Right ventricle myocardium inferior (tissue), 1 donor: ENCODE results near the gene SPRN. TPM values are rescaled to one million over a fixed set of nuclear protein-coding genes. Genes with fewer than 3 reads are reported as not detected.
"Not testable (repeated sequence)": the region's sequence is repeated elsewhere in the genome, so short reads cannot be mapped to it uniquely, and the experiment has no call there.

Experiments
- ATAC-seq: fragments of 200-7000 bp; cut with Tn5 transposase; one replicate; pipeline ENCODE4 v1.9.1; 2020; ENCODE audit warnings: mild to moderate bottlenecking, moderate library complexity
- DNase-seq: peaks from one replicate; pipeline ENCODE4 v3.0.0; 2021; ENCODE audit errors: missing footprints
- intact Hi-C: fragments of 100-400 bp; cut with DNase I; formaldehyde crosslinking; loops from one replicate; pipeline ENCODE4 v1.11.0; 2022
- long read RNA-seq: library from polyadenylated mRNA; unstranded; transcript quantifications from one replicate; pipeline ENCODE4 v2.0.0, GENCODE V29; 2021
- total RNA-seq: library from RNA; stranded (reverse); fragmentation: NEBNext Ultra II Directional; extraction: Animal tissue kit (Norgen Biotek cat#: 25700); gene quantifications from one replicate; pipeline ENCODE4 v1.2.1, GENCODE V29; 2021
- donor health status: DM: no; HTN: yes; CAD: no; lungs with severe emphysema.

SPRN gene, protein sequence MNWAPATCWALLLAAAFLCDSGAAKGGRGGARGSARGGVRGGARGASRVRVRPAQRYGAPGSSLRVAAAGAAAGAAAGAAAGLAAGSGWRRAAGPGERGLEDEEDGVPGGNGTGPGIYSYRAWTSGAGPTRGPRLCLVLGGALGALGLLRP
- total RNA-seq = not detected
- long read RNA-seq = 0 reads

- intact Hi-C loops, DNase-seq, ATAC-seq: not testable (repeated sequence)
Measured at GRCh38 chr10:133424601-133425000, at the start of gene SPRN. Gene SPRN, minus strand, starts transcription at chr10:133424625. Its CDS starts 944 bp downstream, at chr10:133423681.

- intact Hi-C loops = no loop called here
- no peak for DNase-seq
- no peak for ATAC-seq
Measured at GRCh38 chr10:133474027-133474426, 49.6 kb upstream of the SPRN start.

DNA sequence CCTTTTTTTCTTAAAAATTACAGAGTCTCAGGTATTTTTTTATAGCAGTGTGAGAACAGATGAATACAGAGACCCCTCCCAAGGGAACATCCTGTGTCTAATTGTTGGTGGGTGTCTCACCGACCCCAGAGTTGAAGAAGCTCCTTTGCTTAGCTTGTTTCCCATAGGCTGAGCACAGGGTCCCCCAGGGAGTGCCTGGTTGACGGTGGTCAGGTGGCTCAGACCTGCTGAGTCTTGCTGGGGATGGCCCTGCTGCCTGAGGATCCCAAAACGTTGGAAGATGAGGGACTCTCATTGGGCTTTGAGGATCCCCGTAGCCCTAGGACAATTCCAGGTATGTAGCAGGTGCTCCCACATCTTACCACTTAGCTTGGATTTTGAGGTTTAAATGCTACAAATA lies 48.8 kb upstream of the SPRN start:
- intact Hi-C loops = no loop called here
- ATAC-seq = no peak
- no peak for DNase-seq

GRCh38 chr10:133471300-133472109 lies 47.1 kb upstream of the SPRN start:
- intact Hi-C loops = no loop called here
- ATAC-seq (no peak), DNase-seq (no peak)

DNA sequence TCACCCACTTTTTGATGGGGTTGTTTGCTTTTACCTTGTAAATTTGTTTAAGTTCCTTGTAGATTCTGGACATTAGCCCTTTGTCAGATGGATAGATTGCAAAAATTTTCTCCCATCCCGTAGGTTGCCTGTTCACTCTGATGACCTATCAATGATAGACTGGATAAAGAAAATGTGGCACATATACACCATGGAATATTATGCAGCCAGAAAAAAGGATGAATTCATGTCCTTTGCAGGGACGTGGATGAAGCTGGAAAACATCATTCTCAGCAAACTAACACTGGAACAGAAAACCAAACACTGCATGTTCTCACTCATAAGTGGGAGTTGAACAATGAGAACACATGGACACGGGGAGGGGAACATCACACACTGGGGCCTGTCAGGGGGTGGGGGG lies 44.8 kb upstream of the SPRN start:
- ATAC-seq, DNase-seq, intact Hi-C loops: not testable (repeated sequence)

- no peak for DNase-seq
- no peak for ATAC-seq
- intact Hi-C loops = no loop called here
Measured at GRCh38 chr10:133467286-133467911, 43.0 kb upstream of the SPRN start.

DNA sequence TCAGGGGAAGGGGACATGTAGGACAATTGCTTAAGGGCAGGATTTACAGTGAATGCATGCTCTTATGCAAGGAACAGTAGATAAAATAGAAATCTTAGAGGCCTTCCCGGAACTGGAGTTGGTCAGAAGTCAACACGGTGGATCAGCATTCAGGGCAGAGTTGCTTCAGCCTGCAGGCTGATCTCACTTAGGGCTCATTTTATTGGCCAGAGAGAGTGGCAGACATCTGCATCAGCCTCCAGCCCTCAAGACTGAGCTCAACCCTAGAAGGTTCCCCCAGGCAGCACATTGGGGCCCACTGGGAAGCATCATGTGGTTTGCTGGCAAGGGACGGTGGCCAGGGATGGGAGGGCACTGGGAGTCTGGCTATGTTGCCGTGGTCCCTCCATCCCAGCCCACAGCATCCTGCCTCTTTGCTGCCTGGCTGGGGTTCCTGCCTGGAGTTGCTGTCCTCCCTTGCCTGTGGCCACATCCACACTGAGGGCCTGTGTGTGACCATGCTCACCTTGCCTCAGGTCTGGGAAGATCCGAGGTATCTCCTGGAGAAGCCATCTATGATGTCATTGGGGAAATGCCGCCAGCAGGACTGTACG lies 42.4 kb upstream of the SPRN start:
- DNase-seq (no peak), ATAC-seq (no peak)
- intact Hi-C loops = no loop called here

- intact Hi-C loops = no loop called here
- ATAC-seq (no peak), DNase-seq (peak; percentile 21)
Measured at GRCh38 chr10:133465950-133466474, 41.6 kb upstream of the SPRN start.

GRCh38 chr10:133465191-133465949 lies 40.9 kb upstream of the SPRN start:
- DNase-seq = no peak
- no peak for ATAC-seq
- intact Hi-C loops = no loop called here

- ATAC-seq (no peak), DNase-seq (peak; percentile 56)
- intact Hi-C loops = no loop called here
Measured at GRCh38 chr10:133464582-133465031, 40.2 kb upstream of the SPRN start.

DNA sequence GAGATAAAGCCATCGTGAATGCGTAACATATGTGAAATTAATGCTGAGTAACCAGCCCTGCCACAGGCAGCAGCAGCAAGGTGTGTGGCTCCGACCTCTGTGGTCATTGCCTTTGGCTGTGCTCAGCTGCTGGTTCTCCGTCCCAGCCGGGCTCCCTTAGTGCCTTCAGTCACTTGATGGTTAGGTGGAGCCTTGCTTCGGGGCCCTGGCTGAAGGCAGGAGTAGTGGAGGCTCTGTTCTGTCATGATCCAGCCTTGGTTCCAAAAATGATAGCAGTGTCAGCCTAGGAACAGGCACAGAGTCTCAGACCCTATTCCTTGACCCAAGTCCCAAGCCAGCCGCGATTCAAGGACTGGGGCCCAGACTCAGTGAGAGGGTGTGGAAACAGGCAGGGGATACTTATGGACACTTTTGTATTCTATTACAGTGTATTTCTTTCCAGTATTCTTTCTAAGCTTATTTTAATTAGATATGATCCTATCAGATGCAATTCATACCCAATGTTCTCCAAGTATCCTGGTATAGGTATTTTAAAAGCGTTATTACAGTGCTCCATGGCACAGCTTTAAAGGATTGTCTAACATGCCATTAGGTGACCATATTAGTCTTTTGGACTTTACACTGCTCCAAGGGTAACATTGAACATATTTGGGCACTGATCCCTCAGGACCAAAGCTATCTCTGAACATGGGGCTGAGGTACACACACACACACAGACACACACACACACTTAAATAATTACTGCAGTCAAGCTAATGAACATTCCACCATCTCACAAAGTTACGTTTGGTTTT lies 38.3 kb upstream of the SPRN start:
- ATAC-seq = no peak
- intact Hi-C loops = no loop called here
- no peak for DNase-seq

- ATAC-seq = no peak
- intact Hi-C loops = no loop called here
- DNase-seq = peak; percentile 51
Measured at GRCh38 chr10:133461841-133462240, 37.4 kb upstream of the SPRN start.

DNA sequence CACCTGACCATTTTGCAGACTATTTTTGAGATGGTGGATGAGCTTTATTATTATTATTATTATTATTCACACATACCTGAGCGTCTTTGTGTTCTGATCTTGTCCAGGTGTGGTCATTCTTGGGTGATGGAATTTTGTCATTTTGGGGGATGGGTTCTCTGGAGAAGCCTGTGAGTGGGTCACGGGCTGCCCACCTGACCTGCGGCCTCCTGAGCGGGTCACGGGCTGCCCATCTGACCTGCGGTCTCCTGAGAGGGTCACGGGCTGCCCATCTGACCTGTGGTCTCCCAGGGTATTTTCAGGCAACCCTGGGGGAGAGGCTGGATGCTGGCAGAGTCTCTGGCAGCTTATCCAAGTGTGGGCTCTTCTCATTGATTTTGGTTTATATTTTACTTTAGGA lies 36.6 kb upstream of the SPRN start:
- ATAC-seq = no peak
- intact Hi-C loops = no loop called here
- peak; percentile 39 for DNase-seq

DNA sequence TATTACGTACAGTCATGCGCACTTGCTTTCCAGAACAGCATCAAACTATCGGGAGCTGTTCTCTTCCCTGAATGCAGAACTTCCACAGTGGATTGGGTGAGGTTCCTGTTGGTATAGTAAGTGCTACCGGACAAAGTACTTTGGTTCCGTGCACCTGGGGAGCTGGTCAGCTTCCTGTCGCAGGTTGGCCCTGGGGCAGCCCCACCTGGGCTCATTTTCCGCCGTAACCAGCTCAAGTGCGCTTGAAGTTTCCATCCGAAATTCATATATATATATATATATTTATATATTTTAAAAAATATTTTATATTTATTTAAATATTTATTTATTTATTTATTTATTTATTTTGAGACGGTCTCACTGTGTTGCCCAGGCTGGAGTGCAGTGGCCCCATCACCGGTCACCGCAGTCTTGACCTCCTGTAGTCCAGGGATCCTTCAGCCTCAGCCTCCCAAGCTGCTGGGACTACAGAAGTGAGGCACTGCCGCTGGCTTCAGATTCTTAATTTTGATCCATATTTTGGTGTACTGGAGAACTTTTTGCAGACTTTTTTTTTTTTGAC lies 35.9 kb upstream of the SPRN start:
- DNase-seq (no peak), ATAC-seq (no peak)
- intact Hi-C loops = no loop called here

- DNase-seq (peak; percentile 48), ATAC-seq (no peak)
- intact Hi-C loops = no loop called here
Measured at GRCh38 chr10:133459454-133460207, 35.2 kb upstream of the SPRN start.

- intact Hi-C loops = no loop called here
- peak; percentile 58 for DNase-seq
- ATAC-seq = no peak
Measured at GRCh38 chr10:133458710-133459453, 34.5 kb upstream of the SPRN start.
